ENCODE data around the gene IRF2BP2. TPM values are rescaled to one million over a fixed set of nuclear protein-coding genes. Genes with fewer than 3 reads are reported as not detected.

IRF2BP2 gene
- total RNA-seq, 1 donor from 2014 or later, result 72.9 TPM

DNA sequence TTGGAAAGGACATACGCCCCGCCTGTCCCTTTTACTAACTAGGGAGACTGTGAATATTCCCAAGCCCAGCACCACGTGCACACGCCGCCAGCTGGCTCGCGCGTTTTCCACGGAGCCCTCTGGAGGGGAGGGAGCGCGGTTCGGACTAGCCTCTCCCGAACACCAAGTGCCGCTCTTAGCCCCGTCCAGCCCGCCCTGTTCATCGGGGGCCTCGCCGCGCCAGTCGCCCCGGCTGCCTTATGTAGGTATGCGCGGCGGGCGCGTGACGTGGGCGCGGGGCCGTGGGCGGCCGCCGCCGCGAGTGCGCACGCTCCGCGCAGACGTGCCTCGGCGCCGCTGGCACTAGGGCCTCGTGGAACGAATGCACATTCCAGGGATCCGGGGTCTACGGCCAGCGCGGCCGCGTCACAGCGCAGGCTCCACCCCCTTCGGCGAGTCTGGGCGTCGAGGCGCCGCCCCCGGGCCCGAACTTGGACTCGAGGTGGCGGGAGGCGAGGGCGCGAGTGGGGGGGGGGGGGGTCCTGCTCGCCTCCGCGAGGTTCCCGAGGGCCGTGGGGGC, 767 bp upstream of the IRF2BP2 start:
- Histone ChIP-seq H3K36me3 (peaks cover 0 to 22% of the 10 kb centered on the region in 2 donors), H3K4me3 (peak overlapping the region; percentile 56 to 62), H3K27ac (peak overlapping the region; percentile 99), H3K4me1 (peaks cover 44% of the 10 kb centered on the region), H3K9me3 (no peaks in the 10 kb centered on the region), H3K27me3 (no peaks in the 10 kb centered on the region)
- DNase-seq (ENCODE audit: extremely low spot score in 2 of 2), result no peak
- intact Hi-C loops (cut with DNase I), result loop anchor here (2.0 to 10.0 kb wide), 5 partner anchors 80 to 1454 kb away; partner anchors contain the start of gene NID1
- TF ChIP-seq POLR2AphosphoS5 (IDR thresholded peaks at IDR 0.05; ENCODE audit: insufficient read depth in 1 of 2, low read depth in 1 of 2) (peak; percentile 24 to 92), POLR2A (IDR thresholded peaks at IDR 0.05) (peak in 1 of 2 donors; percentile 94)
- TF ChIP-seq, protein P1, sequence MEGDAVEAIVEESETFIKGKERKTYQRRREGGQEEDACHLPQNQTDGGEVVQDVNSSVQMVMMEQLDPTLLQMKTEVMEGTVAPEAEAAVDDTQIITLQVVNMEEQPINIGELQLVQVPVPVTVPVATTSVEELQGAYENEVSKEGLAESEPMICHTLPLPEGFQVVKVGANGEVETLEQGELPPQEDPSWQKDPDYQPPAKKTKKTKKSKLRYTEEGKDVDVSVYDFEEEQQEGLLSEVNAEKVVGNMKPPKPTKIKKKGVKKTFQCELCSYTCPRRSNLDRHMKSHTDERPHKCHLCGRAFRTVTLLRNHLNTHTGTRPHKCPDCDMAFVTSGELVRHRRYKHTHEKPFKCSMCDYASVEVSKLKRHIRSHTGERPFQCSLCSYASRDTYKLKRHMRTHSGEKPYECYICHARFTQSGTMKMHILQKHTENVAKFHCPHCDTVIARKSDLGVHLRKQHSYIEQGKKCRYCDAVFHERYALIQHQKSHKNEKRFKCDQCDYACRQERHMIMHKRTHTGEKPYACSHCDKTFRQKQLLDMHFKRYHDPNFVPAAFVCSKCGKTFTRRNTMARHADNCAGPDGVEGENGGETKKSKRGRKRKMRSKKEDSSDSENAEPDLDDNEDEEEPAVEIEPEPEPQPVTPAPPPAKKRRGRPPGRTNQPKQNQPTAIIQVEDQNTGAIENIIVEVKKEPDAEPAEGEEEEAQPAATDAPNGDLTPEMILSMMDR (IDR thresholded peaks at IDR 0.05), result no peak

DNA sequence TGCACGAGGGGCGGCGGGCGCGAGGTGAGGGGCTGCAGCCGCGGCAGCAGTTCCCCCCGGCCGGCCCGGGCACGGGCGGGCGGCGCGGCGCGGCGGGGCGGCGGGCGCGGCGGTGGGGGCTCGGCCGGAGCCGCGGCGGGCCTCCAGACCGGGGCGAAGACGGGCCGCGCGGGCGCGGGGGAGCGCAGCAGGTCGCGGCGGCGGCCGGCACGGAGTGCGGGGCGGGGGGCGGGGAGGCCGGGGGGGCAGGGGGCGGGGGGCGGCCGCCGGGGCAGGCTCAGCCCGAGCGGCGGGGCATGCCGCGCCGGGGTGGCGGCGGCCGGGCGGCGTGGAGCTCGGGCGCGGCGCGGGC, 311 bp downstream of the IRF2BP2 start:
- H3K4me1 ChIP-seq, result peaks cover 55% of the 10 kb centered on the region
- intact Hi-C loops (cut with DNase I), result loop anchor here (2.0 to 10.0 kb wide), 5 partner anchors 79 to 1455 kb away; partner anchors contain the start of gene NID1

DNA sequence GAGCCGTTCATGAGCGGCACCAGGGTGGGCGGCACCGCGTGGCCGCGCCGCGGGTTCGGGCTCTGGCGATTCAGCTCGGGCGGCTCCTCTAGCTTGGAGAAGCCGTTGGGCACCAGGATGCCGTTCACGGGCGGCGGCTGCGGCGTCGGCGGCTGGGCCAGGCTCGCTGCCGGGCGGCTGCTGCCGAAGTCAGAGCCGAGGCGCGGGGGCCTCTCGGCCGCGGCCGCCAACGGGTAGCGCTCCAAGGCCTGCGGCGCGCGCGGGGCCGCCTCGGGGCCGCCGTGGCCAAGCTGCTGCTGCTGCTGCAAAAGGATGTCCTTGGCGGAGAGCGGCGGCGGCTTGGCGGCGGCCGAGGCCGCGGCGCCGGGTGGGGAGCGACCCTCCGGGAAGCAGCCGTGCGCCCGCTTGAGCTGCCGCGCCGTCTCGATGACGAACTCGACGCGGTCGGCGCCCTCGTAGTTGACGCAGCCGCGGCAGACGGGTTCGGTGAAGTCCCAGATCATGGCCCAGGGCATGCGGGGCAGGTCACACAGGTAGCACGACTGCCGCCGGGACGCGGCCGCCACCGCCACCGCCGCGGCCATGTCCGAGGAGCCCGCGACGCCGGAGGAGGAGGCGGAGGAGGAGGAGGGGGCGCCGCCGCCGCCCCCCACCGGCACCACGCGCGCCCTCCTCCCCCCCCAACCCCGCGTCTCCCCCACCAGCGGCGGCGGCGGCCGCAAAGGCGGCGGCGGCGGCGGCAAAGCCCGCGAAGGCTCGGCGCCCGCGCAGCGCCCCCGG, 877 bp downstream of the IRF2BP2 start:
- no peaks in the 10 kb centered on the region for H3K9me3 ChIP-seq
- intact Hi-C loops (cut with DNase I), result no loop called here
- no peak for DNase-seq (ENCODE audit: extremely low spot score in 2 of 2)
- no peaks in the 10 kb centered on the region for H3K27me3 ChIP-seq
- peaks cover 0 to 22% of the 10 kb centered on the region in 2 donors for H3K36me3 ChIP-seq
- peak overlapping the region; percentile 86 to 90 for H3K4me3 ChIP-seq
- peaks cover 55% of the 10 kb centered on the region for H3K4me1 ChIP-seq
- TF ChIP-seq POLR2AphosphoS5 (IDR thresholded peaks at IDR 0.05; ENCODE audit: insufficient read depth in 1 of 2, low read depth in 1 of 2), result peak in 1 of 2 donors; percentile 46
- TF ChIP-seq, protein P1 (IDR thresholded peaks at IDR 0.05), result no peak
- TF ChIP-seq POLR2A (IDR thresholded peaks at IDR 0.05), result no peak
- peak overlapping the region; percentile 100 for H3K27ac ChIP-seq

More for the DNA sequence above, 311 bp downstream of the IRF2BP2 start:
- H3K36me3 ChIP-seq, result peaks cover 0 to 22% of the 10 kb centered on the region in 2 donors
- H3K4me3 ChIP-seq, result peak overlapping the region; percentile 86 to 90
- peak overlapping the region; percentile 100 for H3K27ac ChIP-seq
- TF ChIP-seq POLR2AphosphoS5 (IDR thresholded peaks at IDR 0.05; ENCODE audit: insufficient read depth in 1 of 2, low read depth in 1 of 2) (no peak), POLR2A (IDR thresholded peaks at IDR 0.05) (no peak)
- TF ChIP-seq, protein P1 (IDR thresholded peaks at IDR 0.05), result no peak
- H3K27me3 ChIP-seq, result no peaks in the 10 kb centered on the region
- H3K9me3 ChIP-seq, result no peaks in the 10 kb centered on the region
- DNase-seq (ENCODE audit: extremely low spot score in 2 of 2), result no peak

DNA sequence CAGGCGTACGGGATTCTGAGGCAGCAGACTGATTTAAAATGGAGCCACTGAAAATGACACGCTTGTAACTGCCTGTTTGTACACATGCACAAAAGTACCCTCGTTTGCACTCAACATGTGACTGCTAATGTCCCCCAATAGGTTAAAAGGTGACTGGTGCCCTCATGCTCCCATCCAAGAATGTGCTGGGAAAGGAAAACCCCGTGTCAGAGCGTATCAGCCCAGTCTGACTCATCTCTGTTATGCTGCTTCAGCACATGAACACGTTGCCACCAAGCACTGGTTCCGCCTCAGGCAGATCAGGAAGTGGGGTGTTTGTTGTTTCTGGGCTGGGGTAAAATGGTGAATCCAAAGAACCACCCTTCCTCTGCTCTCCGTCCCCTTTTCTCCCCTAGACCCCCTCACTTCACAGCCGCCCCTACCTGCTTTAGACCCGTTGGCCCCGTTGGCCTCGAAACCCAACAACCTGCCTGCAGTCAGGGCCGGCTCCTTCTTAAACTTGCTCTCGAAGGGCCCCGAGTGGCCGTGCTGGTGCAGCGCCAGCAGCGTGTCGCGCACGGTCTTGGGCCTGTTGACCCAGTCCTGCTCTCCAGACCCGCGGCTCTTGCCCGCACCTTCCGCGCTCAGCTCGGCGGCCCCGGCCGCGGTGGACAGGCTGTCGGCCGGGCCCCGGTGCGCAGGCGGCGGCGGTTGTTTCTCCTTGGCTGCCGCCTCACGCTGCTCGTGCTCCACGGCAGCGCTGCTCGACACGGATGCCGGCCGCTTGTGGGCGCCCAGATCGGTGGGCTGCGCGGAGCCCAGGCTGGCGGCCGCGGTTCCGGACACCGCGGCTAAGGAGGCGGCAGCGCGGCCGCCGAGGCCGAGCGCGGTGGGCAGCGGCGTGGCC, 1.7 kb downstream of the IRF2BP2 start:
- peak overlapping the region; percentile 86 to 90 for H3K4me3 ChIP-seq
- H3K4me1 ChIP-seq, result peaks cover 55% of the 10 kb centered on the region
- no peaks in the 10 kb centered on the region for H3K9me3 ChIP-seq
- TF ChIP-seq POLR2A (IDR thresholded peaks at IDR 0.05) (peak in 1 of 2 donors; percentile 64), POLR2AphosphoS5 (IDR thresholded peaks at IDR 0.05; ENCODE audit: insufficient read depth in 1 of 2, low read depth in 1 of 2) (peak; percentile 89 to 94)
- TF ChIP-seq, protein P1 (IDR thresholded peaks at IDR 0.05), result no peak
- peak overlapping the region; percentile 100 for H3K27ac ChIP-seq
- H3K27me3 ChIP-seq, result no peaks in the 10 kb centered on the region
- intact Hi-C loops (cut with DNase I), result no loop called here
- DNase-seq (ENCODE audit: extremely low spot score in 2 of 2), result peak in 1 of 2 donors; percentile 96
- peaks cover 0 to 22% of the 10 kb centered on the region in 2 donors for H3K36me3 ChIP-seq
